ENCODE data around the gene CRABP2.

The CRABP2 gene

DNA sequence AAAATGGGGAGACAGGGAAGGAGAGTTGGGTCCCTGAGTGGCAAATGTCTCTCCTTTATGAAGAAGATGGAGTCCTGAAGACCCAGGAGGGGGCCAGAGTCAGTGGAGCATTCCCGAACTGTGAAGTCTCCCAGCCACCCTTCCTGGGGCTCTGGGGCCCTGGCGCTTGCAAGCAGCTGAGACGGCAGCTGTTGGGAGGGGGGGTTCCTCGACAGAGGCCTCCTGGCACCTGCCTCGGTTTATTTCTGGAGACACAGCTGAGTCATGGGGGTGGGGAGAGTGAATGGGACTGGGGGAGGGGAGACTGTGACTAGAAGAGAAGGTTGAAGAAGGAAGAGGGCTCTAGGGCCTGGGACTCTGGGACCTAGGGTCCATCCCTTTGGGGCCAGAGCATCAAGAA, 42.2 kb downstream of the CRABP2 start:
- Histone ChIP-seq H3F3A (ENCODE audit: insufficient read depth, low read length) (no peaks in the 10 kb centered on the region), H3K27me3 (ENCODE audit: insufficient read depth, low read length) (0 out of 2 replicates have a peak, but pooled peaks cover 4% of the 10 kb centered on the region), H3K9me2 (ENCODE audit: low read depth, low read length) (no peaks in the 10 kb centered on the region), H4K20me1 (ENCODE audit: insufficient read depth, low read length) (no peaks in the 10 kb centered on the region), H3K27ac (ENCODE audit: low read depth, low read length, poor library complexity, severe bottlenecking) (no peak overlapping the region), H3K4me1 (ENCODE audit: insufficient read depth, low read length, severe bottlenecking) (peaks cover 17% of the 10 kb centered on the region), H3K4me3 (ENCODE audit: low read depth, low read length, poor library complexity, severe bottlenecking) (no peak overlapping the region), H3K36me3 (ENCODE audit: insufficient read depth, low read length) (no peaks in the 10 kb centered on the region), H2AFZ (ENCODE audit: low read length) (no peak overlapping the region), H3K9me3 (ENCODE audit: low read length) (no peaks in the 10 kb centered on the region), H3K9ac (ENCODE audit: low read length) (no peak overlapping the region), H3K79me2 (ENCODE audit: insufficient read depth, low read length) (no peaks in the 10 kb centered on the region), H3K4me2 (ENCODE audit: low read length) (no peak overlapping the region)
- no peak for TF ChIP-seq EZH2 (IDR thresholded peaks at IDR 0.05; ENCODE audit: borderline replicate concordance, low read length)
- TF ChIP-seq CTCF (IDR thresholded peaks at IDR 0.05; ENCODE audit: low read length) = no peak

GRCh38 chr1:156662800-156663055, 42.7 kb downstream of the CRABP2 start:
- H3K27me3 ChIP-seq (ENCODE audit: insufficient read depth, low read length) = 0 out of 2 replicates have a peak, but pooled peaks cover 4% of the 10 kb centered on the region
- H3K4me1 ChIP-seq (ENCODE audit: insufficient read depth, low read length, severe bottlenecking) = peaks cover 17% of the 10 kb centered on the region
- TF ChIP-seq EZH2 (IDR thresholded peaks at IDR 0.05; ENCODE audit: borderline replicate concordance, low read length) = no peak
- no peak for TF ChIP-seq CTCF (IDR thresholded peaks at IDR 0.05; ENCODE audit: low read length)
- no peak overlapping the region for H3K4me3 ChIP-seq (ENCODE audit: low read depth, low read length, poor library complexity, severe bottlenecking)
- no peaks in the 10 kb centered on the region for H3K9me2 ChIP-seq (ENCODE audit: low read depth, low read length)
- no peaks in the 10 kb centered on the region for H4K20me1 ChIP-seq (ENCODE audit: insufficient read depth, low read length)
- no peaks in the 10 kb centered on the region for H3K9me3 ChIP-seq (ENCODE audit: low read length)
- no peaks in the 10 kb centered on the region for H3K79me2 ChIP-seq (ENCODE audit: insufficient read depth, low read length)
- H2AFZ ChIP-seq (ENCODE audit: low read length) = no peak overlapping the region
- H3K27ac ChIP-seq (ENCODE audit: low read depth, low read length, poor library complexity, severe bottlenecking) = no peak overlapping the region
- H3F3A ChIP-seq (ENCODE audit: insufficient read depth, low read length) = no peaks in the 10 kb centered on the region
- no peaks in the 10 kb centered on the region for H3K36me3 ChIP-seq (ENCODE audit: insufficient read depth, low read length)
- no peak overlapping the region for H3K4me2 ChIP-seq (ENCODE audit: low read length)
- H3K9ac ChIP-seq (ENCODE audit: low read length) = no peak overlapping the region

DNA sequence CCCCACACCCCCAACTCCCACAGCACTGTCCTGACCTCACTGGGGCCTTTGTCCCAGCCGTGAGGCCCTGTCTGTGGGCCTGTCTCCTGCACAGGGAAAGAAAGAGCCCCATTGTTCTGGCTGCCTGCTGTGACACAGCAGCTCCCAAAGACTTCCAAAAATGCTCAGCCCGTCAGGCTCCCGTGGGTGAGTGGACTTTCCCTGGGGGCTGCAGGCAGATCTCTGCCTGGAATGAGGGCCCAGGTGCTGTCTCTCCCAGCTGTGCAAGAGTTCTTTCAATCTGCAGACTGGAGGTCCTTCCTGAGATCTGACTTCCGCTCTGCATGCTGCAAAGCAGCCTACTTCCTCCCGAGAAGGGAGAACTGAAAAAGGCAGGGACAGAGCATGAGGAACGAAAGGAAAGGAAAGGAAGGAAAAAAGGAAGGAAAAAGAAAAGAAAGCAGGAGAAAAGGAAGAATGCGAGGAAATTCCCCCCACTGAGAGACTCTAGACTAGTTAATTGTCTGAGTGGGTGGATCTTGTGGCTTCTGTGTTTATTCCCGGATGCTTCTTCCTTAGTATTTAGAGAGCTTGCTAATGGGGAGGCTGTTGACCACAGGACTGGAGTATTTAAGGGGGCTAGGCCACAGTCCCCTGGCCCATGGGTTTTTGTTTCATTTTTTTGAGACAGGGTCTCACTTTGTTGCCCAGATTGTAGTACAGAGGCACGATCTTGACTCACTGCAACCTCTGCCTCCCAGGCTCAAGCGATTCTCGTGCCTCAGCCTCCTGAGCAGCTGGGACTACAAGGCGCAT, 43.2 kb downstream of the CRABP2 start:
- Histone ChIP-seq H3K4me2 (ENCODE audit: low read length) (no peak overlapping the region), H4K20me1 (ENCODE audit: insufficient read depth, low read length) (no peaks in the 10 kb centered on the region), H3K9me3 (ENCODE audit: low read length) (no peaks in the 10 kb centered on the region), H3K9me2 (ENCODE audit: low read depth, low read length) (no peaks in the 10 kb centered on the region), H2AFZ (ENCODE audit: low read length) (no peak overlapping the region), H3K4me3 (ENCODE audit: low read depth, low read length, poor library complexity, severe bottlenecking) (no peak overlapping the region), H3K36me3 (ENCODE audit: insufficient read depth, low read length) (no peaks in the 10 kb centered on the region), H3K27ac (ENCODE audit: low read depth, low read length, poor library complexity, severe bottlenecking) (no peak overlapping the region), H3K4me1 (ENCODE audit: insufficient read depth, low read length, severe bottlenecking) (peaks cover 17% of the 10 kb centered on the region), H3K27me3 (ENCODE audit: insufficient read depth, low read length) (0 out of 2 replicates have a peak, but pooled peaks cover 4% of the 10 kb centered on the region), H3K79me2 (ENCODE audit: insufficient read depth, low read length) (no peaks in the 10 kb centered on the region), H3F3A (ENCODE audit: insufficient read depth, low read length) (no peaks in the 10 kb centered on the region), H3K9ac (ENCODE audit: low read length) (no peak overlapping the region)
- TF ChIP-seq EZH2 (IDR thresholded peaks at IDR 0.05; ENCODE audit: borderline replicate concordance, low read length) (no peak), CTCF (IDR thresholded peaks at IDR 0.05; ENCODE audit: low read length) (no peak)
